HEK293 (cell line): ENCODE data around the gene ZNF513.

Source experiments
- EGR2 ChIP-seq: fragments of 450-650 bp; formaldehyde crosslinking; IDR thresholded peaks from 2 replicates; pipeline ENCODE4 v1.5.1; 2016; ENCODE audit warnings: low read depth, missing biosample characterization, missing genetic modification characterization
- GLI2 ChIP-seq: fragments of 450-650 bp; formaldehyde crosslinking; IDR thresholded peaks from 2 replicates; pipeline ENCODE4; 2017; ENCODE audit warnings: missing biosample characterization, missing genetic modification characterization, low read depth, borderline replicate concordance
- GLI4 ChIP-seq: fragments of 450-650 bp; formaldehyde crosslinking; IDR thresholded peaks from 2 replicates; pipeline ENCODE4 v1.5.1; 2016; ENCODE audit warnings: missing biosample characterization, missing genetic modification characterization
- SCRT1 ChIP-seq: fragments of 450-650 bp; formaldehyde crosslinking; IDR thresholded peaks from 2 replicates; pipeline ENCODE4 v1.5.1; 2016; ENCODE audit warnings: missing biosample characterization, missing genetic modification characterization, borderline replicate concordance
- TCF7L2 ChIP-seq: IDR thresholded peaks from 2 replicates; pipeline ENCODE4 v1.6.1; 2011; ENCODE audit warnings: low read depth, mild to moderate bottlenecking, inconsistent platforms, low read length, moderate library complexity, borderline replicate concordance
- ZBTB1 ChIP-seq: fragments of 450-650 bp; formaldehyde crosslinking; IDR thresholded peaks from 2 replicates; pipeline ENCODE4 v1.5.1; 2016; ENCODE audit warnings: missing biosample characterization, missing genetic modification characterization
- ZNF138 ChIP-seq: fragments of 450-650 bp; formaldehyde crosslinking; IDR thresholded peaks from 2 replicates; pipeline ENCODE4 v1.5.1; 2016; ENCODE audit warnings: missing biosample characterization, missing genetic modification characterization, borderline replicate concordance
- ZNF169 ChIP-seq: fragments of 450-650 bp; formaldehyde crosslinking; IDR thresholded peaks from 2 replicates; pipeline ENCODE4 v1.5.1; 2016; ENCODE audit warnings: missing biosample characterization, missing genetic modification characterization
- ZNF239 ChIP-seq: fragments of 450-650 bp; formaldehyde crosslinking; IDR thresholded peaks from 2 replicates; pipeline ENCODE4 v1.5.1; 2016; ENCODE audit warnings: missing biosample characterization, missing genetic modification characterization
- ZNF341 ChIP-seq: fragments of 450-650 bp; formaldehyde crosslinking; IDR thresholded peaks from 2 replicates; pipeline ENCODE4; 2016; ENCODE audit warnings: low read depth, missing biosample characterization, missing genetic modification characterization
- ZNF391 ChIP-seq: fragments of 450-650 bp; formaldehyde crosslinking; IDR thresholded peaks from 2 replicates; pipeline ENCODE4 v1.5.1; 2016; ENCODE audit warnings: low read depth, missing biosample characterization, missing genetic modification characterization, borderline replicate concordance
- ZNF426 ChIP-seq: fragments of 450-650 bp; formaldehyde crosslinking; IDR thresholded peaks from 2 replicates; pipeline ENCODE4 v1.5.1; 2017; ENCODE audit warnings: missing biosample characterization, missing genetic modification characterization, mild to moderate bottlenecking, inconsistent platforms, moderate library complexity
- ZNF510 ChIP-seq: fragments of 450-650 bp; formaldehyde crosslinking; IDR thresholded peaks from 2 replicates; pipeline ENCODE4 v1.5.1; 2018; ENCODE audit warnings: mild to moderate bottlenecking, missing genetic modification characterization, missing biosample characterization; ENCODE audit not compliant: insufficient replicate concordance
- ZNF549 ChIP-seq: fragments of 450-650 bp; IDR thresholded peaks from 2 replicates; pipeline ENCODE4 v1.5.1; 2018; ENCODE audit warnings: missing biosample characterization, missing genetic modification characterization, mild to moderate bottlenecking, inconsistent platforms, moderate library complexity
- ZNF561 ChIP-seq: fragments of 450-650 bp; IDR thresholded peaks from 2 replicates; pipeline ENCODE4 v1.5.1; 2018; ENCODE audit warnings: missing biosample characterization, missing genetic modification characterization, borderline replicate concordance
- ZNF585B ChIP-seq: fragments of 450-650 bp; formaldehyde crosslinking; IDR thresholded peaks from 2 replicates; pipeline ENCODE4 v1.5.1; 2016; ENCODE audit warnings: missing biosample characterization, missing genetic modification characterization
- ZNF596 ChIP-seq: fragments of 450-650 bp; IDR thresholded peaks from 2 replicates; pipeline ENCODE4 v1.5.0; 2018; ENCODE audit warnings: missing biosample characterization, mild to moderate bottlenecking, missing genetic modification characterization, moderate library complexity
- ZNF621 ChIP-seq: fragments of 450-650 bp; formaldehyde crosslinking; IDR thresholded peaks from 2 replicates; pipeline ENCODE4 v1.5.1; 2017; ENCODE audit warnings: missing biosample characterization, missing genetic modification characterization
- ZNF701 ChIP-seq: fragments of 450-650 bp; formaldehyde crosslinking; IDR thresholded peaks from 2 replicates; pipeline ENCODE4 v1.5.1; 2016; ENCODE audit warnings: missing biosample characterization, missing genetic modification characterization
- ZNF747 ChIP-seq: fragments of 450-650 bp; formaldehyde crosslinking; IDR thresholded peaks from 2 replicates; pipeline ENCODE4 v1.5.1; 2016; ENCODE audit warnings: missing biosample characterization, missing genetic modification characterization
- ZNF843 ChIP-seq: fragments of 450-650 bp; formaldehyde crosslinking; IDR thresholded peaks from 2 replicates; pipeline ENCODE4 v1.5.1; 2016; ENCODE audit warnings: missing biosample characterization, missing genetic modification characterization
- ZXDB ChIP-seq: fragments of 450-650 bp; formaldehyde crosslinking; IDR thresholded peaks from 2 replicates; pipeline ENCODE4 v1.5.1; 2016; ENCODE audit warnings: missing biosample characterization, missing genetic modification characterization
- TF ChIP-seq, protein P1 (sequence below): fragments of 450-650 bp; formaldehyde crosslinking; IDR thresholded peaks from 2 replicates; pipeline ENCODE4 v1.5.1; 2016; ENCODE audit warnings: missing biosample characterization, missing genetic modification characterization
- TF ChIP-seq, protein P2 (sequence below): fragments of 450-650 bp; formaldehyde crosslinking; IDR thresholded peaks from 2 replicates; pipeline ENCODE4 v1.5.1; 2017; ENCODE audit warnings: missing biosample characterization, missing genetic modification characterization
- TF ChIP-seq, protein P3 (sequence below): fragments of 450-650 bp; formaldehyde crosslinking; IDR thresholded peaks from 2 replicates; pipeline ENCODE4 v1.5.1; 2016; ENCODE audit warnings: missing biosample characterization, missing genetic modification characterization
- TF ChIP-seq, protein P4 (sequence below): fragments of 450-650 bp; IDR thresholded peaks from 2 replicates; pipeline ENCODE4 v1.5.1; 2018; ENCODE audit warnings: missing biosample characterization, missing genetic modification characterization
- TF ChIP-seq, protein P5 (sequence below): fragments of 450-650 bp; formaldehyde crosslinking; IDR thresholded peaks from 2 replicates; pipeline ENCODE4 v1.5.1; 2017; ENCODE audit warnings: missing biosample characterization, missing genetic modification characterization
- TF ChIP-seq, protein P6 (sequence below): fragments of 450-650 bp; formaldehyde crosslinking; conservative IDR thresholded peaks from 2 replicates; pipeline ENCODE4 v1.5.1; 2016; ENCODE audit warnings: low read depth, missing biosample characterization, missing genetic modification characterization
- TF ChIP-seq, protein P7 (sequence below): fragments of 450-650 bp; formaldehyde crosslinking; IDR thresholded peaks from 2 replicates; pipeline ENCODE4 v1.5.1; 2016; ENCODE audit warnings: missing biosample characterization, missing genetic modification characterization

ZNF513 gene

DNA sequence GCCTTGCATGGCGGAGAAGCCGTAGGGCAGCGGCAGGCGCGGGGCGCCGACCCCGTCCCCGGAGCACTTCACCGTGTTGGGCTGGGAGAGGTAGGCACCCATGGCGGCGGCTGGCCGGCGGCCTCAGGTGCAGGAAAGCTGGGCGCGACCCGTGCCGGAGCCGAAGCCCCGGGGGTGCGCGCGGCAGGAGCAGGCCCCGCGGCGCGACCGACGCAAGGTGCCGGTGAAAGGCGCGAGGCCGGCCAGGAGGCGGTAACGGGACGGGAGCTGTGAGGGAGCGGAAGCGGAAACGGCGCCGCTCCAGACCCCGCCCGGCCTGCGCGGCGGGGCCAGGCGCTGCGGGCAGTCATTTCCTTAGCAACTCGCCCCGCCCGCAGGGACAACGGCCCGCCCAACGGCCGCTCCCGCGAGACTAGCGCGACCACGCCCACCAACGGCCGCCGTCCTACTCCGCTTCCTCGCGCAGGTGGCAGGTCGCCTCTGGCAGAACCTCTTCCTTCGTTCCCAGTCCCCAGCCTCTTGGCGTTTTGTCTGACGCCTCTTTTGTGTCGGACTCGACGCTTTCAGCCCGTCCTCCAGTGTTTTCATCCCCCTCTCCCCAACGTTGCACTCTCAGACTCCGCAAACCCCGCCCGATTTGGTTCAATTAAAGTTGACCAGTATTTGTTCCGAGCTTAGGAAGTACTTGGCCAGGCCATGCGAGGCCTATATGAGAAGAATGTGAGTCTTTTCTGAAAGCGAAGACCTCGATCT lies 29.0 kb upstream of the ZNF513 start, which contains the start of gene PPM1G (continued):
- TF ChIP-seq, protein P1, sequence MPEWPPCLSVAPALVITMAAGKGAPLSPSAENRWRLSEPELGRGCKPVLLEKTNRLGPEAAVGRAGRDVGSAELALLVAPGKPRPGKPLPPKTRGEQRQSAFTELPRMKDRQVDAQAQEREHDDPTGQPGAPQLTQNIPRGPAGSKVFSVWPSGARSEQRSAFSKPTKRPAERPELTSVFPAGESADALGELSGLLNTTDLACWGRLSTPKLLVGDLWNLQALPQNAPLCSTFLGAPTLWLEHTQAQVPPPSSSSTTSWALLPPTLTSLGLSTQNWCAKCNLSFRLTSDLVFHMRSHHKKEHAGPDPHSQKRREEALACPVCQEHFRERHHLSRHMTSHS (tag by site-specific recombination), result no peak
- TF ChIP-seq ZNF239 (tag by site-specific recombination) (no peak), ZNF843 (tag by site-specific recombination) (peak; percentile 36; the same call in 1 of the 2 replicates), ZNF747 (tag by site-specific recombination) (no peak), ZXDB (peak; percentile 33; the same call in 1 of the 2 replicates), ZBTB1 (tag by site-specific recombination) (no peak), ZNF701 (no peak), ZNF341 (no peak), SCRT1 (tag by site-specific recombination) (no peak), ZNF561 (tag by site-specific recombination) (peak; percentile 53; the same call in 1 of the 2 replicates), GLI4 (tag by site-specific recombination) (no peak), ZNF510 (no peak), ZNF585B (no peak), ZNF426 (tag by site-specific recombination) (no peak), TCF7L2 (no peak), ZNF549 (no peak), ZNF391 (tag by site-specific recombination) (no peak), EGR2 (tag by site-specific recombination) (no peak), ZNF138 (tag by site-specific recombination) (no peak), GLI2 (tag by site-specific recombination) (no peak), ZNF169 (tag by site-specific recombination) (no peak), ZNF596 (no peak), ZNF621 (tag by site-specific recombination) (no peak)
- TF ChIP-seq, protein P2, sequence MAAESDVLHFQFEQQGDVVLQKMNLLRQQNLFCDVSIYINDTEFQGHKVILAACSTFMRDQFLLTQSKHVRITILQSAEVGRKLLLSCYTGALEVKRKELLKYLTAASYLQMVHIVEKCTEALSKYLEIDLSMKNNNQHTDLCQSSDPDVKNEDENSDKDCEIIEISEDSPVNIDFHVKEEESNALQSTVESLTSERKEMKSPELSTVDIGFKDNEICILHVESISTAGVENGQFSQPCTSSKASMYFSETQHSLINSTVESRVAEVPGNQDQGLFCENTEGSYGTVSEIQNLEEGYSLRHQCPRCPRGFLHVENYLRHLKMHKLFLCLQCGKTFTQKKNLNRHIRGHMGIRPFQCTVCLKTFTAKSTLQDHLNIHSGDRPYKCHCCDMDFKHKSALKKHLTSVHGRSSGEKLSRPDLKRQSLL (tag by site-specific recombination), result no peak
- TF ChIP-seq, protein P3, sequence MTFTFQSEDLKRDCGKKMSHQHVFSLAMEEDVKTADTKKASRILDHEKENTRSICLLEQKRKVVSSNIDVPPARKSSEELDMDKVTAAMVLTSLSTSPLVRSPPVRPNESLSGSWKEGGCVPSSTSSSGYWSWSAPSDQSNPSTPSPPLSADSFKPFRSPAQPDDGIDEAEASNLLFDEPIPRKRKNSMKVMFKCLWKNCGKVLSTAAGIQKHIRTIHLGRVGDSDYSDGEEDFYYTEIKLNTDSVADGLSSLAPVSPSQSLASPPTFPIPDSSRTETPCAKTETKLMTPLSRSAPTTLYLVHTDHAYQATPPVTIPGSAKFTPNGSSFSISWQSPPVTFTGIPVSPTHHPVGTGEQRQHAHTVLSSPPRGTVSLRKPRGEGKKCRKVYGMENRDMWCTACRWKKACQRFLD, result no peak
- TF ChIP-seq, protein P4, sequence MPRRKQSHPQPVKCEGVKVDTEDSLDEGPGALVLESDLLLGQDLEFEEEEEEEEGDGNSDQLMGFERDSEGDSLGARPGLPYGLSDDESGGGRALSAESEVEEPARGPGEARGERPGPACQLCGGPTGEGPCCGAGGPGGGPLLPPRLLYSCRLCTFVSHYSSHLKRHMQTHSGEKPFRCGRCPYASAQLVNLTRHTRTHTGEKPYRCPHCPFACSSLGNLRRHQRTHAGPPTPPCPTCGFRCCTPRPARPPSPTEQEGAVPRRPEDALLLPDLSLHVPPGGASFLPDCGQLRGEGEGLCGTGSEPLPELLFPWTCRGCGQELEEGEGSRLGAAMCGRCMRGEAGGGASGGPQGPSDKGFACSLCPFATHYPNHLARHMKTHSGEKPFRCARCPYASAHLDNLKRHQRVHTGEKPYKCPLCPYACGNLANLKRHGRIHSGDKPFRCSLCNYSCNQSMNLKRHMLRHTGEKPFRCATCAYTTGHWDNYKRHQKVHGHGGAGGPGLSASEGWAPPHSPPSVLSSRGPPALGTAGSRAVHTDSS (tag by site-specific recombination), result no peak
- TF ChIP-seq, protein P5, sequence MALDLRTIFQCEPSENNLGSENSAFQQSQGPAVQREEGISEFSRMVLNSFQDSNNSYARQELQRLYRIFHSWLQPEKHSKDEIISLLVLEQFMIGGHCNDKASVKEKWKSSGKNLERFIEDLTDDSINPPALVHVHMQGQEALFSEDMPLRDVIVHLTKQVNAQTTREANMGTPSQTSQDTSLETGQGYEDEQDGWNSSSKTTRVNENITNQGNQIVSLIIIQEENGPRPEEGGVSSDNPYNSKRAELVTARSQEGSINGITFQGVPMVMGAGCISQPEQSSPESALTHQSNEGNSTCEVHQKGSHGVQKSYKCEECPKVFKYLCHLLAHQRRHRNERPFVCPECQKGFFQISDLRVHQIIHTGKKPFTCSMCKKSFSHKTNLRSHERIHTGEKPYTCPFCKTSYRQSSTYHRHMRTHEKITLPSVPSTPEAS, result 0 out of 2 replicates have a peak, but pooled peaks have one; percentile 21
- TF ChIP-seq, protein P6, sequence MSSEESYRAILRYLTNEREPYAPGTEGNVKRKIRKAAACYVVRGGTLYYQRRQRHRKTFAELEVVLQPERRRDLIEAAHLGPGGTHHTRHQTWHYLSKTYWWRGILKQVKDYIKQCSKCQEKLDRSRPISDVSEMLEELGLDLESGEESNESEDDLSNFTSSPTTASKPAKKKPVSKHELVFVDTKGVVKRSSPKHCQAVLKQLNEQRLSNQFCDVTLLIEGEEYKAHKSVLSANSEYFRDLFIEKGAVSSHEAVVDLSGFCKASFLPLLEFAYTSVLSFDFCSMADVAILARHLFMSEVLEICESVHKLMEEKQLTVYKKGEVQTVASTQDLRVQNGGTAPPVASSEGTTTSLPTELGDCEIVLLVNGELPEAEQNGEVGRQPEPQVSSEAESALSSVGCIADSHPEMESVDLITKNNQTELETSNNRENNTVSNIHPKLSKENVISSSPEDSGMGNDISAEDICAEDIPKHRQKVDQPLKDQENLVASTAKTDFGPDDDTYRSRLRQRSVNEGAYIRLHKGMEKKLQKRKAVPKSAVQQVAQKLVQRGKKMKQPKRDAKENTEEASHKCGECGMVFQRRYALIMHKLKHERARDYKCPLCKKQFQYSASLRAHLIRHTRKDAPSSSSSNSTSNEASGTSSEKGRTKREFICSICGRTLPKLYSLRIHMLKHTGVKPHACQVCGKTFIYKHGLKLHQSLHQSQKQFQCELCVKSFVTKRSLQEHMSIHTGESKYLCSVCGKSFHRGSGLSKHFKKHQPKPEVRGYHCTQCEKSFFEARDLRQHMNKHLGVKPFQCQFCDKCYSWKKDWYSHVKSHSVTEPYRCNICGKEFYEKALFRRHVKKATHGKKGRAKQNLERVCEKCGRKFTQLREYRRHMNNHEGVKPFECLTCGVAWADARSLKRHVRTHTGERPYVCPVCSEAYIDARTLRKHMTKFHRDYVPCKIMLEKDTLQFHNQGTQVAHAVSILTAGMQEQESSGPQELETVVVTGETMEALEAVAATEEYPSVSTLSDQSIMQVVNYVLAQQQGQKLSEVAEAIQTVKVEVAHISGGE (tag by site-specific recombination), result peak; percentile 79
- TF ChIP-seq, protein P7, sequence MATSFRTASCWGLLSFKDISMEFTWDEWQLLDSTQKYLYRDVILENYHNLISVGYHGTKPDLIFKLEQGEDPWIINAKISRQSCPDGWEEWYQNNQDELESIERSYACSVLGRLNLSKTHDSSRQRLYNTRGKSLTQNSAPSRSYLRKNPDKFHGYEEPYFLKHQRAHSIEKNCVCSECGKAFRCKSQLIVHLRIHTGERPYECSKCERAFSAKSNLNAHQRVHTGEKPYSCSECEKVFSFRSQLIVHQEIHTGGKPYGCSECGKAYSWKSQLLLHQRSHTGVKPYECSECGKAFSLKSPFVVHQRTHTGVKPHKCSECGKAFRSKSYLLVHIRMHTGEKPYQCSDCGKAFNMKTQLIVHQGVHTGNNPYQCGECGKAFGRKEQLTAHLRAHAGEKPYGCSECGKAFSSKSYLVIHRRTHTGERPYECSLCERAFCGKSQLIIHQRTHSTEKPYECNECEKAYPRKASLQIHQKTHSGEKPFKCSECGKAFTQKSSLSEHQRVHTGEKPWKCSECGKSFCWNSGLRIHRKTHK, result no peak
